CD4-positive, alpha-beta T cell treated with Interleukin-10 for 1 hour (primary cell): ENCODE measurements around the gene SDR39U1.

Source experiments
- DNase-seq: peaks from one replicate; pipeline ENCODE4 v3.0.0-alpha.2; 2020

Gene SDR39U1

DNA sequence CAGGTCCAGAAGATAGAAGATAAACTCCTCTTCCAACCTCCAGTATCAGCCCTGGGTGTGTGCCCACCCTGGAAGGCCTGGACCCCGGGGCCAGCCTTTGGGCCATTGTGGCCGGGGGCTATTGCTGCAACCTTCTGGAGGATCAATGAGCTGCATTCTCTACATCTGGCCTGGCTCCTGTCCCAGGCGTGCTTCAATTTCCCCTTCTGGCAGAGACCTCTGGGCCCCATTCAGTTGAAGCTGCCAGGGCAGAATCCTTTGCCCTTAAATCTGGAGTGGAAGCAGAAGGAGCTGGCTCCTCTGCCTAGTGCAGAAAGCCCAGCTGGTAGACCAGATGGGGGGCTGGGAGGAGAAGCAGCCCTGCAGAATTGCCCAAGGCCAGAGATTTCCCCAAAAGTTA is 33.8 kb downstream of the SDR39U1 start:
- no peak for DNase-seq

DNA sequence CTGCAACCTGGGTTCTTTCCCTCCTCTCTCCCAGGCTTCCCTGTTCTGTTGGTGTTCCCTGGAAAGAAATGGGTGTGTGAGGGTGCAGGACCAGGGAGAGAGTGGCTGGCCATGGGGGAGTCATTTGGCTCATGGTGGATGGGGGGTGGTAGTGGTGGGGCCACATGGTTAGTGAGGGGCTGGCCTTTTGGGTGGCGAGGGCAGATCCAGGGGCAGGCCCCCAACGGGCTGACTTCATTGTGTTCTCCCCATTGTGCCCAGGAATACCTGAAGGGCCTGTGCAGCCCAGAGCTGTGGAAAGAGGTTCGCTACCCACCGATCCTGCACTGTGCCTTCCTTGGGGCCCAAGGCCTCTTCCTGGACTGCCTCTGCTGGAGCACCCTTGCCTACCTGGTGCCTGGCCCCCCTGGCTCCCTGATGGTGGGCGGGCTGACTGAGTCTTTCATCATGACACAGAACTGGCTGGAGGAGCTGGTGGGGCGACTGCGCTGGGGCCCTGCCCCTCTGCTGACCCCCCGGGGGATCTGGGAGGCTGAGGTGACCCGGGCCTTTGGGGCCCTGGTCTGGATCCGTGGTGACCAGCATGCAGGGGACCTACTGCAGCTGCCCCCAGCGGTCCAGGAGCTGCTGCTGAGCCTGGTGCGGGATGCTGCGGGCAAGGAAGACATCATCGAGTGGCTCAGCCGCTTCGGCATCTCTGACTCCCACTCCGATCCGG is 34.8 kb downstream of the SDR39U1 start:
- DNase-seq, result no peak

DNA sequence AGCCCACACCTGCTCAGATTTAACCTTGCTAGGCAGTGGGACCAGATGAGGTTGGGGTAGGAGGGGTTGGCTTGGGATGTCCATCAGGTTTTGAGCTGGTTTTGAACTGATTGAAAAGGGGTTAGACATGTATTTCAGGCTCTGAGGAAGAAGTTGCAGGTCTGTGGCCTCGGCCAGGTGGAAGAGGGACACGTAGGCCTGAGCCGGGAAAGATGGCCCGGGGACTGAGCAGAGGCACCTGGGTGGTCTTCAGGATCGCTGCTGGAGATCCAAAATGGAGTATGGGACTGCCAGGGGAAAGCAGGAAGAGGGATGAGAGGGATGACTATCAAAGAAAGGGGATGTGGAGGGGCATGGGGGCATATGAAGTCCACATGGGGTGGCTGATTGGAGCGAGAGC is 36.2 kb downstream of the SDR39U1 start:
- DNase-seq, result no peak

DNA sequence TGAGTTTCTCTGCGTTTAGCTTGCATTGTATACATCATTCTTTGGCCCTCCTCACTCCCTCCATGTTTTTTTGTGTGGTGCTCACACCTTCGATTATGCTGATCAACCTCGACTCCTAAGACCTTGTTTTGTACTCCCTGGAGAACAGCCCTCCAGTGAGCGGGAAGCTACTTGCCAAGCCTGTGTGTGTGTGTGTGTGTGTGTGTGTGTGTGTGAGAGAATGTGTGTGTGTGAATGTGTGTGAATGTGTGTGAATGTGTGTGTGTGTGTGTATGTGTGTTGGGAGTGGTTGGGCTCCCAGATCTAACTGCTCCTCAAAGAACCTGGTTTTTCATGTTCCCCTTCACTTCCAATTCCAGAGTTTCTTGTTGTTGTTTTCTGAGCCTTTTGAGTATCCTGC is 37.8 kb downstream of the SDR39U1 start:
- no peak for DNase-seq

DNA sequence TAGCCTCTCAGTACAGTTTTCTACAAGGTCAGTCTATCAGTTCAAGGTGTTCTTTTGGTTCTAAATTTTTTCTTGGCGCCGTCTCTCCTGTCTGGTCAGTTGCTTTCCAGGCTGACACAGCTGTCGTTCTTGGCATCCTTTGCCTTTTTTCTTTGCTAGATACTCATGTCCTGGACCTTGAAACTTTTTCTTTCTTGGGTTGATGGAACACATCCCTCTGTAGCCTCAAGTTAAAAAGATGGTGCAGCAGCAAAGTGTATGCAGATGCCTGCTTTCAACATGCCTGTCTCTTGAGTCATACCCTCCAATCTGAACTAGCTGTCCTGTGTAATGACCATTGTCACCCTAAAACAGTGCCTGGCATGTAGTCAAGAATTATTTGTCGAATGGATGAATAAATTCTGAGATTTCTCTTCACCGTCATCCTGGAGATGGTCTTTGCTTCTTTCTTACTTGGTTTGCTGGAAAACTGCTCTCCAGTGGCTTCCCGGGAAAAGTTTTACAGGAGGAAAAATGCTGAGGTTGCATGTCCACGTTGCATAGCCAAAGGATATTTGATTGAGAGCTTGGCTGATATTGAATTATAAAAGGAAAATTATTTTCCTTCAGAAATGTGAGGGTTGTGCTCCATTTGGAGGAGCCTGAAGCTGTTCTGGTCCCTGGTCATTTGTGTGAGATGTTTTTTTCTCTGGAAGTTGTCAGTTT is 39.1 kb downstream of the SDR39U1 start:
- no peak for DNase-seq

DNA sequence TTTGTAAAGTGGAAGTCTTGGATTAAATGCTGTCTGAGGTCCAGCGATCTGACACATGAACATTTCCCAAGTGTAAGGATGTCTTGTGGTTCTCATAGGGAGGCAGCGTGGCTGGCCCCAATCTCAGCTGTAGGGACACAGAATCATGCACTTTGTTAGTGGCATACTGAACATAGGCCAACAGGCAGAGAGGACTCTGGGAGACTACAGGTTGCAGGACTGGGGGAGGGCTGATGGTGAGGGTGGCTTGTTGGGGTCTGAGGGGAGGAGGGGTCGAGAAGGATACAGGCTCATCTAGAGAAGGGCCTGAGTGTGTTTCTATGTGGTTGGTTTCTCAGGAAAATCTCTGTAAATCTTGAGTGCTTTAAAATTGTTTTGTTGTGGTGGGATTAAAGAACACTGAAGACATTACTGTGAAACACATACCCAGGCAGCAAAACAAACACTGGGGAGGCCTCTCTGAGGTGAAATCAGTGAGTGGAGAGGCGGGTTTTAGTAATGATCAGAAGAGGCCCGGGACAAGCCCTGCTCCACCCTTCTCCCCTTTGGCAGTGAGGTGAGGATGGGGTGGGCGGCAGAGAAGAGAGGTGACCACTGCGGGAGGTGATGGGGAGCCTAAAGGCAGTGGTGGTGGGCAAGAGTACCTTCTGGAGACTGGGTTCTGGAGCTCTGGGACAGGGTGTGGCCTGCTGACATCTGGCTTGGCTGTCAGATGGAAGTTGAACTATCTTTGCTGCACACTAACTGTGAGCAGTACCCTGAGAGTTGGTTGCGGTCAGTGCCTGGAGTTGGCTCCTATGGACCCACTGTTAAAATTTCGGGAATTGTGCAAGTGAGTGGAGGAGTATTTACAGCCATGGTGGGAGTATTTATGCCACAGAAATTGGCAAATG is 40.5 kb downstream of the SDR39U1 start:
- no peak for DNase-seq

DNA sequence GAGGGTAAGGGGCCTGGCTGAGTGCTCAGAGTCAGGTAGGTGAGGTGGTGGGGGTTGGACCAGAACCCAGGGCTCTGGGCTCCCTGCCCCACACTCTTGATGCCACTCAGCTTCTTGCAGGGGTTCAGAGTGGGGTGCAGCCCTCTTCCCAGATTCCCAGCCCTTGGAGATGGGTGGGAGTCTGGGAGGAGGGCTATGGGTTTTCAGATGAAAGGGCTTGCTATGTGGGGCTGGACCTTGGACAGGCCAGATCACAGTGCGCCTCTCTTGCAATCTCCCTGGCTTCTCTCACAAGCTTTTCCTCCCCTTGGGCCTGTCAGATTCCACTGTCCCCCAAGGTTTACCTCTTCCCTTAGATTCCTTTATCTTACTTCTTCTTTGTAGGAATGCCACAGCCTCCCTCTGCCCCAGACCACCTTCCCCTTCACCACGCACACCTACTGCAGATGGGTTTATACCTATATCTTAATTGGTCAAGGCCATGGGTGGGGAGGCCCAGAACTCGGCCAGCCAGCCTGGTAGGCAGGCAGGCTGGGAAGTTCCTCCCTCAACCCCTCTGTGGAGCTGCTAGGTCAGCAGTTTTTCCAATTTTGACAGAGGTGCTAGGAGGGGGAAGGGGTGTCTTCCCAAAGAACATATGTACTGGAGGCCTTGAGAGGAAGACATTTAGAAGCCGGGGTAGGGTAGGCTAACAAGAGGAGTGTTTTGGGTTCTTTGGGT is 42.4 kb downstream of the SDR39U1 start:
- DNase-seq, result no peak

DNA sequence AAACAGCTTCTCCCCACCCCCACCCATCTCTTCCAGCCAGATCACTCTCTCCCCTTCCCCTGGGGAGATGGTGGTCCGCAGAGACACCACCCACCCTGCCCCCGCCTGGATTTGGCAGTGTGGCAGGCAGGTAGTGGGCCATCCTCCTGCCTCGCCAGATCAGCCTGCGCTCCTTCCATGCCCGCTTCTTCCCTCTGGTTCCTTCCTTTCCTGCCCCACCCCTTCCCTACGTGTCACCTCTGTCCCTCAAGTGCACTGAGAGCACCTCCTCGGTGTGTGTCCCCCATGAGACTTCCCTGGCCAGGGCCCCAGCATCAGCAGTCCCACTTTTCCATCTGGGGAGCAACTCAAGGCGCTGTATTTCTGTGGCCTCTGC is 43.1 kb downstream of the SDR39U1 start:
- DNase-seq, result no peak

DNA sequence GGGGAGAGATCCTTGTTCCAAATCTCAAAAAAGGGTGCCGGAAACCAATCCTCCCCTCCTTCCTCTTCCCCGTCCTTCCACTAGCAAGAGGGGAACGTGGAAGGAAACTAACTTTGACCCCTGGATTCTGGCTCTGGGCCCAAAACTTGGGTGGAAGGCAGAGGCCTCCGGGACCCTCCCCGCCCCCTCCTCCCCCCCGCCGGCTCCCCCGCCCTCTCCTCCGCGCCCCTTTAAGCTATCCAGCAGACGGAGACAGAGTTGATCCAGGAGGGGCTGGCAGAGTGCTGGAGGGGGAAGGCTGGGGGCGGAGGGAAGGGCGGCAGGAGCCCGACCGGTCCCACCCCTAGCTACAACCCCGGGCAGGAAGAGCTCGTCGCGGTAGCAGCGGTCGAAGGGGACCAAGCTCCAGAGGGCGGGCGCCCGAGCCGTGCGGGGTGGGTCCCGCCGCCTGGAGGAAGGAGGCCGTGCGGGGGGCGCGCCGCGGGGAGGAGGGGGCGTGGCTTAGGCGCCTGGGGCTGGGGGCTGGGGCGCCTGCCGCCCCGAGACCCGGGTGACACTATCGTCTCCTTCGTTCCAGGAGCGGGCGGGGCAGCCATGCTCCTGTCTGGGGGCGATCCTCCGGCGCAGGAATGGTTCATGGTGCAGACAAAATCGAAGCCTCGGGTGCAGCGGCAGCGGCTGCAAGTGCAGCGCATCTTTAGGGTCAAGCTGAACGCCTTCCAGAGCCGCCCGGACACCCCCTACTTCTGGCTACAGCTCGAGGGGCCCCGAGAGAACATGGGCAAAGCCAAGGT is 43.7 kb downstream of the SDR39U1 start, which contains the start of gene NYNRIN:
Gene NYNRIN, plus strand, starts transcription at position 351 of the 794 bp plus-strand sequence. Its CDS starts 244 bp downstream, at position 595.
- peak; percentile 20 for DNase-seq

DNA sequence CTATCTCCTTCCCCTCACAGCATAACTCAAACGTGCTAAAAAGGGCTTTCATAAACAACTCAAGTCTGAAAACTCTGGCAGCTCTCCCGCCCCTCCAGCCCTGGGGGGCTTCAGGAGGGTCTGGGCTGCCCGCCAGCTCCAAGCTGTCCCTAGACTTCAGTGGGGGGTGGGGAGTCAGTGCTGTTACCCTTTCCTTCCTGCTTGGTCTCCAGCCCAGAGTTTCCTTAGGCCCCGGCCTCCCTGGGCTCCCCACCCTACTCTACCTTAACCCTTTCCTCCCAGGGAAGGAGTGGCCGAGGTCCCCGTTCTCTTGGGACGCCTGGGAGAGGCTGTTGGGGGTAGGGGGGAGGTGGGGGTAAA is 44.3 kb downstream of the SDR39U1 start:
- no peak for DNase-seq

DNA sequence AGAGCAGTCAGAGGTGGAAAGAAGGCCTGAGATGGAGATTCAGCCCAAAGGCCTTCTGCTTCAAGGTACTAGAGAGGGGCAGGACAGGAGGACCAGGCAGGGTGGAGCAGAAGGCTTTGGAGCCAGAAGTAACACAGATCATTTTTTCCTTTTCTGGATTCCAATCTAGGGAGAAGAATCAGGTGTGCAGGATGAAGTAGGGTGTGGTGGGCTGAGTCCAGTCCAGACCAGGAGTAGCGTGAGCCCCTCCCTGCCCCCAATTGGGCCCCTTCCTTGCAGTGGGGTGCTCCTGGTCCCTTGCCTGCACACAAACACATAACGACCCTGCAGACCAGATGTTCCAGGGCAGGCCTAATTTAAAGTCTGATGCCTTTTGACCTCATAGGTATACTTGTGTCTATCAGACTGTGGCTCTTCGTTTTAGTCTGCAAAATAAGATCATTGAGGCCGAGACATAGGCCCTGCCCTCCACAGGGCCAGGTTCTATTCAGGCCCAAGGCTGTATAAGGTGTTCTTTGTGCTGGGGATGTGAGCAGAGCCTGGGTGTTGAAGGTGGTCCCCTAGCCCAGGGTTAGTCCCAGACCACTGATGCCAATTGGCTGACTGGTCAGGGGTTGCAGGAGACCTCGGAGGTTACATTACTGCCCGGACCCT is 44.8 kb downstream of the SDR39U1 start:
- no peak for DNase-seq

DNA sequence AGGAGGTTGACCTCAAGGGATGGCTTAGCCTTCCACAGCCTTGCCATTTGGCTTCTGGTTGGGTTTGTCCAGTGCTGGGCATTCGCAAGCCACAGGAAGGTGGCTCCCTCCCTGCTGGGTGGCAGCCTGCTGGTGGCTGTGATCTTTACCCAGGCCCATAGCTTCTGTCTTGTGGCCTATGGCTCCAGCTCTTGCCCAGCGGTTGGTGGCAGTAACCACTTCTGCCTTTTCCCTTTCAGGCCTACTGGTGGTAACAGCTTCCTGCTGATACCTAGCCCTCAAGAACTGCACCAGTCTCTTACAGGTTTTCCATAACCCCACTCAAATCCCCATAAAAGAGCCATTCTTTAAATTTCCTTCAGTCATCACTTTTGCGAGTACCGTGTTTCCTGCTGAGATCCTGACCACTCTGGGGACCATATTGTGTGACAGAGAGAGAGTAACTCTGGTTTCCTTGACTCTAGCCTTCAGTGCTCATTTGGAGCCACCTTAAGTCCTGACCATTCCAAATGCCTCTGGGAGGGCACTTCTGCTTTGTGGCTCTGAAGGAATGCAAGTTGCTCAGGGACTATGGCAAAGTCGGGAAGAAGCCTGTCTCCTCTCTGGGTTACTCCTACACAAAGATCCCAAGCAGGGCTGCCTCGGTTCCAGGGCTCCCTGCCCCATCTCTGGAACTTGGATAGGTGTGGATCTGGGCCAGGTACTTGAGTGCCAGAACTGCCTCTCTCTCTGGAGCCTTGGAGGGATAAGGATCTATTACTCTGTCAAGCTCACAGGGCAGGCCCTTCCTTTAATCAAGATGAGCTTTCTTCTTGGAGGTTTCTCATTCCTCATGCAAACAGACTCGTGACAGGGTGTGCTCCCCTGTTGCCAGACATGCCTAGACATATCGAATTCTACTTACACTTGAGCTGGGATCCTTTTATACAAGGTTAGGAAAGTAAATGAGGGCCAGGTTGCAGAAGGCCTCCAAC is 46.7 kb downstream of the SDR39U1 start:
- no peak for DNase-seq

DNA sequence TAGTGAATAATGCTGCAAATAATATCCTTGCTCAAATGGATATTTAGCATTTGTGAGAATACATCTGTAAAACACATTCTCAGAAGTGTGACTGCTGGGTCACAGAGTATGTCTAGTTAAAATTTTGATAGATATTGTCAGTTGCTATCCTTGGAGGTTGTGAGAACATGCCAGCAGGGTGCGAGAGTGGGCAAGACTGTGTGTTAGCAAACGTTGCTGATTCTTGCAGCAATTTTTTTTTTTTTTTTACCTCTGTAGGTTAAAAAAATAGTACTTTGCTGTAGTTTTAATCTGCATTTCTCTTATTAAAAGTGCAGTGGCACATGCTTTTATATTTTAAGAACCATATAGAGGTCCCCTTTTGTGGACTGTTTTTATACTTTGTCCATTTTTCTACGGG is 48.3 kb downstream of the SDR39U1 start:
- no peak for DNase-seq

DNA sequence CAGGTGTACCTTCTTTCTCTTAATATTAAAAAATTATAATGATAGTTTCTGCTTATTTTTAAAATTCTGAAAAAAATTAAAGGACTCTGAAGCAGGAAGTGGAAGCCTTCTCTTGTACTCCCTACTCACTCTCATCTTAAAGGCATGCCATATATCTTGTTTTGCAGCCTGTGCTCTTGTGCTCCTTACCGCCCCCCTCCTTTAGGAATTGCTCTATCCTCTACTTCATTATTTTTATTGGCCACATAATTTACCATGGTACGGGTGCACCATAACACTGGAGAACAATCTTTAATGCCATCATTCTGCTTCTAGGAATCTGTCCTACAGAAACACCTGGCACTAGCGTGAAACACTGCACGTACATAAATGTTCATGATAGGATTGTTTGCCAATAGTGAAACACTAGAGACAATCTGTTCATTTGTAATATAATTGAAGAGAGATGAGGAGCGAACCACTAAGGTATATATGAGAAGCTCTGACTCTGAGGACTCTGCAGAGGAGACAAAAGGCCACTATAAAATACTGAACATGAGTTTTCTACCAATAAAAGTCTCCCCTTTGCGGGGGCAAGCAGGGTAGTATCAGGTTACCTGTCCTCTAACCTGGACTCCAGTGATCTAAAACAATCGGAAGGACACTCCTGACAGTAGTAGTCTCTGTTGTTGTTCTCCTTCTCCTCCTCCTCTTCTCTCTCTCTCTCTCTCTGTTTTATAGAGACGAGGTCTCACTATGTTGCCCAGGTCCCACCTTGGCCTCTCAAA is 50.1 kb downstream of the SDR39U1 start:
- no peak for DNase-seq

DNA sequence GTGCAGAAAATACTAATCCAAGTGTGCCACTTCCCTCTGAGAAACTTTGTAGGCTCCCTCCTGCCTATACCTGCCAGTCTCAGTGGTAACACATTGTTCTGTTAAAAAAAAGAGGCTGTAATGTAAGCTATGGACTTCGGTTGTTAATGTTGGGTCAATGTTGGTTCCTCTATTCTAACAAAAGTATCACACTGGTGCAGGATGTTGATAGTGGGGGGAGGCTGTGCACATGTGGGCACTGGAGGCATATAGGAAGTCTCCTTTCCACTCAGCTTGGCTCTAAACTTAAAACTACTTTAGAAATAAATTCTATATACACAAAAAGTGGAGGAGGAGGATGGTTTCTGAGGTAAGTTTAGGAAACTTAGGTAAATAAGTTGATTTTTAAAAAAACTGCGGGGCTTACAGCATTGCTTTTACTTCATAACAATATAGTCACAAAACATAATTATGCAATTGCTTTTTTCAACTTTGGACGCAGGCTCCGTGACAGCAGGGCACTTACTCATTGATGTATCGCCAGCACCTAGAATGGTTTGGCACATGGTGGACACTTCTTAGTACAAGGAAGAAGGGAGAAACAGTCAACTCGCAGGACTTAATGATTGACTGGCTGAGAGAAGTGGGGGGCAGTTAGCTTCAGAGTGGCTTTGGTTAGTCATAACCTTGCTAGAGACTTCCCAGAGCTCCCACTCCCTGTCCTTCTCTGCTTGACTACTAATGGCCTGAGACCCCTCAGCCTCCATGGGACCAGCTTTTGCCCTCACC is 51.7 kb downstream of the SDR39U1 start:
- no peak for DNase-seq
